CD4-positive, alpha-beta T cell treated with Interleukin-6 at 100 ng/mL for 8 hours (primary cell): ENCODE results near the gene KRT80.

Experiments
- DNase-seq: peaks from one replicate; pipeline ENCODE4 v3.0.0-alpha.2; 2020; ENCODE audit warnings: mixed read lengths, low spot score

Gene KRT80

DNA sequence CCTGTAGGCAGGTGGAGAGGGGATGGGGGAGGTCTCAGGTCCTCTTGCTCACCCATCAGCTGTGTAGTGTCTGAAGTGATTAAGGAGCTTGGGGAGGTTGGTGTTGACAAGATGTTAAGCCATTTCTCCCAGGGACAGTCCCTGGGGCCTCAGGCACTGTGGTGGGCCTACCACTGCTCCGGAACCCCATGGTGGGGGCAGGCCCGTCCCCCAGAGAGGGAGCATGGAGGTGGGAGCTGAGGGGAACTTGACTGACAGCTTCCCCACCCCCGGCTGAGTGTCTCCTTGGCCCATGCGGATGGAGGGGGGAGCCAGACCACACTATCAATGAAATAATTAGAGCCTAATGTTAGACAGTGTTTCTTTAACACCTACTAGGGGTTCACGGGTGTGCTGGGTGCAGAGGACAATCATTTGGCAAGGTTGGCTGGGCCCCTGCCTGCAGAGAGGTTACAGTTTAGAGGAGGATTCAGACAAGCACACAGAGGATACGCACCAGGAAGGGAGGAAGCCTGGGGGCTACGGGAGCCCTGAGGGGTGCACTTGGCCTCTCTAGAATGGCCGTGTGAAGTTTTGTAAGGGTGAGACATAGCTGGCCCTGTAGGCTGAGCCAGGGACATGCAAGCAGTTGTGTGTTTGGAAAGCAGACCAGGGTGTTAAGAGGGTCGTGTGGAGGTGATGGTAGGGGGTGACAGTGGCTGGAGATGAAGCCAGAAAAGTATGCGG, 19.3 kb upstream of the KRT80 start:
- DNase-seq = no peak

DNA sequence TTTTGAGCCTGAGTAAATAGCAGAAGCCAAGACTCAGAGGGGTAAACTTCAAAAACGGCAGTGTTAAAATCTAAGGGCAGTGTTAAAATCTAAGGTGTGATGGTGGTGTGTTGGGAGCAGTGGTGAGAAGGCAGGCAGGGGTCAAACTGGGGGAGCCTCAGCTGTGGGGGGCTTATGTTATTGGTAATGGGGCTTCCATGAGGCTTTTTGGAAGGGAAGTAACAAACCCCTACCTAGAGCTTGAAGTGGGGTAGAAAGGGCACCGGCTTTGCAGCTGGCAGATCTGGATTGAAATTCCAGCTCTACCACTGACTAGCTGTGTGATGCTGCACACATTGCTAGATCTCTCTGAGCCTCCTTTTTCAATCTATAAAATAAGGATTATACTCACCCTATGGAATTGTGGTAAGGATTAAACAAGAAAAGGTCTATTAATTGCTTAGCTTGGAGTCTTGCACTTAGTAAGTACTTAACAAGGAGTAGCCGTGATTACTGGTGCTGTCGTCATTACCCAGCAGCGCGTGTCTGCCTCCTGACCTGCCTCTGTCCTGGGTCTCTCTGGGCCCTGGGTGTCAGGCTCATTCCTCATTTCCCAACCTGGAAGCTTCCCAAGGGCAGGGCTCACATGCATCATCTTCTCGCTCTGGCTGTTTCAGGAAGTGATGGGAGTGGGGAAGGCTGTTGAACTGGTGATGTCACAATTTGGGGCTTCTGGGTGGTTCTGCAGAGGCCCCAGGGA, 18.5 kb upstream of the KRT80 start:
- DNase-seq = no peak

DNA sequence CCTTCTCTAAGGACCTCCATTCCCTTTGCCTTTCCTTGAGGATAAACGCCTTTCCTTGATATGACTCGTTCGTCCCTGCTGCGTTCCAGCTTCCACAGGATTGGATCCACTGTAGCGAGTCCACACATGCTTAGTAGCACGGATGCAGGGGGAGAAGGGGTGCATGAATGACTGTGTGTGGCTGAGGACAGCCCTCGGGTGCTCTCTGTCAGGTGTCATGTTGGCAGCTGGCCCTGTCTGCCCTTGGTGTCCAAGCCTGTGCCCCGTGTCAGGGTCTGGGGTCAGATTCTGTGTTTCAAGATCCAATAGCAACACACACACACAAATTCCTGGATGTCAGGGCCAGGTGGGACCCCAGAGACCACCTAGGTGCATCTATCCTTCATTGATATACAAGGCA, 17.5 kb upstream of the KRT80 start:
- no peak for DNase-seq

DNA sequence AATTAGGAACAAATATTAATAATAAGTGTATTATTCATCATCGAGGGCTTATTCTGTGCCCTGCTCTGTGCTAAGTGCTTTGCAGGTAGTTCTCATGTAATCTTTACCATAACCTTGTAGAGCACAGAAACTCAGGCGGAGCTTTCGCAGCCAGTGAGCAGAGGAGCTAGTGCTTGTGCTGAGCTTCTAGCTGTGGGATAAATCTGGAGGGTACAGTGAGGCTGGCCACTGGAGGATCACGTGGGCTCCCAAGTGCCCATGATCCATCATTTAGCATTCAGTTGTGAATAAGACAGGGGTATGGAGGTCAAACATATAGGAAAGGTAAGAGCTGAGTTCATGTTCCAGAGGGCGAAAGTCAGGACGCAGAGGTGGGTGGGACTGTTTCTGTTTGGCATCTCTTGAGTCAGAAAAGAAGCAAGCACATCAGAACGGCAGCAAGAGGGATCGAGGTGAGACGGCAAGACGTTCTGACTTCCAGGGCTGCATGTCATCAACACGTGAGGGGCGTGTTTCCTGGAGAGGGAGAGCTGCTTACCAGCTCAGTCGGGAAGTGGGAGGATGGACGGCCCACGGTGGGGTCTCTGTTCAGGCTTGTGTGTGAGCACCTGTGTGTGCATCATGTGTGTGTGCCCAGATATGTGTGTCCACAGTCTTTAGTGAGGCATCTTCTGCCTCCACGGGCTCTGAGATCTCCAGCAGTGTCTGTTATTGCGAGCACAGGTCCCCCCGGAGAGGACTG, 16.8 kb upstream of the KRT80 start:
- no peak for DNase-seq

DNA sequence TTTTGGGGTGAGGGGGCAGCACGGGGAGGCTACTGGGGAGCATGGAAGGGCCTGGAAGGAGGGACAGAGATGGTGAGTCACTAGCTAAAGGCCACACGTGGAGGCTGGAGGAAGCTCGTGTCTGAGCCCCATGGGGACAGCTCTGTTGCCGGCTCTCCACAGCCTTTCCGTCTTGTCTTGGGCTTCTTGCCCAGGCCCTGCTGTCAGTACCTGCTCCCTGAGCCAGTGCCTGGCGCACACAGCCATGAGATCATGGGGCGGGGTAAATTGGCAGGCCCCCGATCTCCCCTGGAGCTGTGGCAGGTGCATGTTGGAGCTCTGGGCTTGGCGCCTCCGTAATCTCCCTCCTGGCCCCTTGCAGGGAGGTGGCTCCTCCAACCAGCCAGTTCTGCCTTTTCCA, 16.1 kb upstream of the KRT80 start:
- no peak for DNase-seq

DNA sequence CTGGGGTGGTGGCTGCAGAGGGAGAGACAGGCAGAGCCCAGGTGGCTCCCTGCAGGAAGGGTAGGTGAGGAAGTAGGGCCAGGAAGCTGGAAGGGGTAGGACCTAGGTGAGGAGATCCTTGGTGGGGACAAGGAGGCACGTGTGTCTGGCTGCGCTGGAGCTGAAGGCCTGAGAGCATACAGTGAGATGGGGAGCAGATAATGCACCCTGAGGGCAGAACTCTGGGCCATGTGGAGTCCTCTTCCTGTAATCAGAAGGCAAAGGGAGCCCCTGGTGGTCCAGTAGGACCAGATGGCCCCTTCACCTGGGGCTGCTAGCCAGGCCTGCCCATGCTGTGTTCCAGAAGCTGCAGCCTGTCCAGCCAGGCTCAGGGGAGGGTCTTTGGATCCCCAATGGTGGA, 15.3 kb upstream of the KRT80 start:
- no peak for DNase-seq

DNA sequence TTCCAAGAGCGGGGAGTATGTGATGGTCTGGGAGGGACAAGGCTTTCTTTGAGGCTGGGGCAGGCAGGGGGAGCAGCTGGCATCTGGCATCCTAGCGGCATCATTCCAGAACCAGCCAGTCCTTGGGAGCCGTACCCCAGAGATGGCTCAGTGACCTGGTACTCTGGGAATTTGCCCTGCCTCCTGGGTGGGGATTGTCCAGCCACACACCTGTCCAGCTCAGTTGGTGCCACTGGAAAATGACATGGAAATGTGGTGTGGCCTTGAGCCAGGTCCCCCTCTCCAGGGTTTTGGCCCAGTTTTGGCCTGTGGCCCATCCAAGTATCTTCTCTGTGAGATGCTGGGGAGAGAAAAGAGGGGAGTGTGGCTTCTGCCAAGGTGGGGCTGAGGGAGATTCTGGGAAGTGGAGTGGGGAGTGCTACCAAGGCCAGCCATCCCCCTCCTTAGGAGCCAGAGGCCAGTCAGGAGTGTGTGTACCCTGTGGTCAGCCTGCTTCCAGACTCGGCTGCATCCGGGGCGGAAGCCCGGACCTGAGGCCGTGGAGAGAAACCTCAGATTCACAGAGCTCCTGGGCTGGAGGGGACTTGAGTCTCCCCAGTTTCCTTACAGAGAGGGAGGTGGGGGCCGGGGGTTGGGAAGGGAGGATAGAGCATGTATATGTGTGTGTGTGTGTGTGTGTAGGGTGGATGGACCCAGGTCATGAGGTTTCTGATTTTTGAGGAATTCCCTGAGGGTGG, 14.7 kb upstream of the KRT80 start:
- no peak for DNase-seq

DNA sequence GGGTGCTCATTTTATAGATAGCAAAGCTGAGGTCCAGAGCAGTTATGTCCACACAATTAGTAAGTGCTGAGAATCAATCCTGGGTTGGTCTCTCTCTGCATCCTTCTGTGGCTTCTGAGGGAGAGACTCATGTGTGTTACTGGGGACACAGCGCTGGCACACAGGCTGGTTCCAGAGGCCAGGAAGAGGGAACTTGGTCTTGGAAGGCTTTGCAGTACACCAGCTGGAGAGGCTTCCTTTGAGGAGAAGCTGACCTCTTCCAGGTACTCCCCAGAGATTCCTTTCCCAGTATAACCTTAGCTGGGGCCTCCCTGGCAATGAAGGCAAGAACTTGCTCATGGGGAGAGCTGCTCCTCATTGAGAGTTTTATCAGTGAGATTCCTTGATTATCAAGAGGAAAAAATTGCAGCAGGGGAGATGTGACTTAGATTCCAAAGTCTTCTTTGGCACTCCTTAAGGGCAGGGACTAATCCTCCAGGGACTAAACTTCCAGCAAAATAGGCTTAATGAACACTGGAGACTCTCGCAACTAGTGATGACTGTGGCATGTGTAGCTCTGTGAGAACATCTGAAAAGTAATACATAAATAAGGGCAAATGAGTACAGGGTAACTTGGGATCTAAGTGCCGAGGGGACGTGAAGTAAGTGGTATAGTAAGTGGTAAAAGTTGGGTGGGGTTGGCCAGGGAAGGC, 13.9 kb upstream of the KRT80 start:
- DNase-seq = no peak

DNA sequence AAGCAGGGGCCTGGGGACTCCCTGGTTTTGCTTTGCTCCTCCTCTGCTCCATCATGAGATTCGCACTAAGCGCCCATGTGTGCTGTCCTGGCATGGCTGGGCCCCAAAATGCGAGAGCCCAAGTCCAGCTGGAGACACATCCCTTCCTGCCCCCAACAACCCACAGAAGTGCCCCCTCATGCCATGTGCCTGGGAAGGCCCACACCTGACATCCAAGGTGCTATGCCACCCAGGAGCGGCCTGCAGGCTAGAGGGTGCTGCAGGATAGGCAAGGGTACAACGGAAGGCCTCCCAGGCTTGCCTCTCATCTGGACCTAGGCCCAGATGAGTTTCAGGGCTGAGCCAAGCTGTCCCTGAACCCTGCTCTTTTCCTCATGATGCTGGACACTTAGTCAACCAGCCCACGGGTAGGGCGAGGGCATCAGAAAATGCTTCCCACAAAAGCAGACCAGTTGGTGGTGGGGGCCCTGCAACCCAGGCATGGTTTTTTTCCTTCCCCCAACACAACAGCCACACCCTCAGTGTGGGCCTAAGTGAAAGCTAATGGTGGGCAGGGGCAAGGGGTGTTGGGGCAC, 13.2 kb upstream of the KRT80 start:
- no peak for DNase-seq

DNA sequence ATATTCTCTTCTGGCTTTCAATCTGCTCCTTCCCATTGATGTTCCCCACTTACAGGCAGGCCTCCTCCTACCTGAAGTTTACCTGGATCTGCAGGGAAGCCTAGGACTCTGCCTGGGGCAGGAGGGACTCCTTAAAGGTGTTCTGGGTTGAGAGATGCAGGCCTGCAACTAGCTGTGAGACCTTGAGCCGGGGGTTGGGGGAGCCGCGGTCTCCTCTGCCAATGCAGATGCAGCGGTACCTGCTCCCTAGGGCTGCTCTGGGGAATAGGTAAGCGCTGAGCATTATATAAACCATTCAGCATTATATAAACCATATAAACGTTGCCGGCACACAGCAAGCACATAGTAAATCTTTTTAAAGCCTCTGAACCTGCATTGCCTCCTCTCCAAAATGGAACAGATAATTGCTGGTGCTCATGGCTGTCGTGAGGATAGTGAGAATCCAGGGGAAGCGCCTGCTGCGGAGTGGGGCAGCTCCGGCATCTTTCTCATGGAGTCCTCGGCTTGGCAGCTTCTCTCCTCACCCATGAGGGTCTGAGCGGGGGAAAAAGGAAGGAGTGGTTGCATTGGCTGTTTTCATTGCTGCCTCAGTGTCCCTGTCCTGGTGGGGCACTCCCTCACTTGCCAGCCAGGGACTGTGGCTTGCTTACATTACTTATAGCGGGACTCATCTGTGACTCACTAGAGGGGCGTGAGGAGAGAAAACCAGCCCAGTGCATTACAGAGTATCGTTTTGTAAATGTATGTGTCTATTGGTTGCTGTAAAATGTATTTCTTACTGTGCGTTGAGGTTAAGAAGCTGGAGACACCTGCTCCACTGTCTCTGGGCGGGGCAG, 12.5 kb upstream of the KRT80 start:
- DNase-seq = no peak

DNA sequence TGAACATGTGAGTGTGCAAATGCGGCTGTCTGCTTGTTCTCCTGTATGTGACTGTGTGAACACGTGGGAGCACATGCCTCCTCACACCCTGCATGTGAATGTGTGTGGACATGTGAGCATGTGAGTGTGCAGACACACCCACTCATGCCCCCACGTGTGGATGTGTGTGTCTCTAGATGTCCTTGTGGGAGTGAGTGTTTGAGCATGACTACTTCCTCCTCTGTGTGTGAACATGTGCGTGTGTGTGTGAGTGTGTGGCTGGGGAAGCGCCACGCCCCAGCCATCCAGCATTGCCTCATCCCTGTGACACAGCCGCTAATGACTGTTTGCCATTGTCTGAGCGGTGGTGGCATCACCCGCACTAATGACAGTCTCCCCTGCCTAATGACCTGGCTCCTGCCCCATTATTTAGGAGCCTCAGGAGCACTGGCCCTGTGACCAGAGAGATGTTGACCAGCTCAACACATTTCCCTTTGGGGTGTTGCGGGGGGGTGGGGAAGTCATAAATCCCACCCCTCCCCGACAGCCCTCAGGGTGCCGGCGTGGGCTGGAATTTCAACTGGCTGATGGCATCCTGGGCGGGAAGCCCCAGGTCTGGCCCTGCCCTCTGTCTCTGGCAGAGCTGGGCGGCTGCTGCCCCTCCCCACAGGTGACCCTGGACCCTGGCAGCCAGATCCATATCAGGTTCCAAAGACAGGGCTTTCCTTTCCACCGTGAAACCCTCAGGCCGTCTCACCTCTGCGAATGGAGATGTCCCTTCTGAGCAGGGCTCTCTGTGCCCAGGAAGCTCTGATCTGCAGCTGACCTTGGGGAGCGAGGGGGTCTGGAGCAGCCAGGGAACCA, 11.5 kb upstream of the KRT80 start:
- no peak for DNase-seq

DNA sequence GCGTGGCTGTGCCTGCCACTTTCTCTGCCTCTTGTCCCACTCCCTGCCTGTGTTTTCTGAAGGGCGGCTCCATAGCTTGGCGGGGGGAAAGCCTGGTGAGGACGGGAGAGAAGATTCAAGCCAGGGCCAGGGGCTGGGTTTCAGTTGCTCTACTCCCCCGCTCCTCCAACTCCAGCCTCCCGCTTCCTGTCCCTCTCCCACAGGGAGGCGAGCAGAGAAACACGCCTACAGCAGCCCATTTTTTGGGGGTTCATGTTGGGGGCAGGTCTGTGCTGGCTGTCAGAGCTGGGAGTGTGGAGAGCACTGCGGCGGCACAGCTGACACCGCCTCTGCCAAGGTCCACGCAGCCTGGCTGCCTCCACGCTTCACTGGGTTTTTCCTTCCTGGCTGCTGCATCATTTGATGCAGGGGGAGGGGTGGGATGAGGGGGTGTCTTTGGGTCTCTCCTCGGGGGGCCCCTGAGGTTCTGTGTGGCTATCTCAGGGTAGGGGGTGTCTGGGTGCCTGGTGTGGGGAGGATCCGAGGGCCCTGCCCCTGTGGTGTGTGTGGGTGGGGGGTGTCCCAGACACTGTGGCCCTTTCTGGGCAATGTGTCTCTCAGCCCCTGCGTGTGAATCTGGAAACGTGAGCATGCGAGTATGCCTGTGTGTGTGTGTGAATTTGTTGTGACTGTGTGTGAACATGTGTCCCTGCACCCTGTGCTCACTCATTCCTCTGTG, 10.7 kb upstream of the KRT80 start:
- no peak for DNase-seq

DNA sequence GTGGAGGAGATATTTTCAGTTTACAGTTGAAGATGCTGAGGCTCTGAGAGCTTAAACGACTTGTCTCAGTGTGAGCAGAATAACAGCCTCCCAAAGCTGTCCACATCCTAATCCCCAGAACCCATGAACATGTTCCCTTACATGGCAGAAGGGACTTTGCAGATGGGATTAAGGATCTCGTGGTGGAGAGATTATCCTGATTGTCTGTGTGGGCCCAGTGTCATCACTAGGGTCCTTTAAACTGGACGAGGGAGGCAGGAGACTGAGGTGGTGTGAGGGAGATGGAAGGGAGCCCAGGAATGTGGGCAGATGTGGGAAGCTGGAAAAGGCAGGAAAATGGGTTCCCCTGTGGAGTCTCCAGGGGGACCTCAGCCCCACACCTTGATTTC, 9.6 kb upstream of the KRT80 start:
- DNase-seq = no peak

DNA sequence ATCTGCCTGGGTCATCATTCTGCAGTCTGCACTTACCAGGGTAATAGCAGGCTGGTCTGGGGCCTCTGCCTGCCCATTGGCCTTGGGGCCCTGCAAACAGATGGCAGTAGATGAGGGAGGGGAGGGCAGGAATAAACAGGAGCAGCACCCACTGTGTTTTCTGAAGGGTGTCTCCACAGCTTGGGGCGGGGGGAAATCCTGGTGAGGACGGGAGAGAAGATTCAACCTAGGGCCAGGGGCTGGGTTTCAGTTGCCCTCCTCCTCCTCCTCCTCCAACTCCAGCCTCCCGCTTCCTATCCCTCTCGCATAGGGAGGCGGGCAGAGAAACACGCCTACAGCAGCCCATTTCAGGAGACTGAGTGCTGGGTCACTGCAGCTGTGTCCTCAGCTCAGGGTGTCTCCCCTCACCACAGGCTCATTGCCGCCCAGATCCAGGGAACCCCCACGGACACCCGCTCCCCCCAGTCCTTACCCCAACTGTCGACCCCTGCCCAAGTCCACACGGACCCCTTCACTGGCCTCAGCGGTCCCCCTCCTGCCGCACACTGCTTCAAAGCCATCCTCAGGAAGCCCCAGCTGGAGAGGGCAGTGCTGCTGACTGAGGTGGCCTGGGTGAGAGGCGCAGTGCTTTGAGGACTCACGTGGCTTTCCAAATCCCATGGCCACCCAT, 9.1 kb upstream of the KRT80 start:
- DNase-seq = no peak

DNA sequence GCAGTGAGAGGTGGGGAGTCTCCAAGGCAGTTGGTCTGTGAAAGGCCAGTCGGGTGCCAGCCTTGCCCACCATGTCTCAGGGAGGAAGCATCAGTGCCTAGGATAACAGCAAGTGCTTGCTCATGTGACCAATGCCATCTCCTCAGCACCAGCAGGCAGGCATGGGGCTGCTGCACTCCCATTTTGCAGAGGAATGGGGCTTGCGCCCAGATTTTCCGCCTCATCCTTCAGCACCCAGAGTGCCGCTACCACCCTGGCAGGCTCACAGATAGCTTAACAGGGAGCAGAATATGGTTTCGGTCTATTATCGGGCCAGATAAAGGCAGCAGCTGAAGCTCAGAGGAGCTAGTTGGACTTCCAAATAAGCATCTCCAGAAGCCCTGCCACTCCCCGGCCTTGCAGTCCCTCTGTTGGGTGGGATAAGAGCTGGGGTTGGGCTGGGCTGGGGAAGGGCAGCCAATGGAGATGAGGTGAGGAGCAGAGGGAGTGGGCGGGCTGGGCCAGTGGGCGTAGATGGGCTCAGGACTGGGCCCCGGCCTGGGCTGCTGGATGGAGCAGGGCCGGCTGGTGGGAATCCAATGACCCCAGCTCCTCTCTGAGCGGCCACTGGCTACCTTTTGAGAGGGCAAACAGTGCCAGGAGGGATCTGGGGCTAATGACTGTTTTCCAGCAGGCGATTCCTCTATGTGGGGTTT, 8.4 kb upstream of the KRT80 start:
- DNase-seq = no peak

DNA sequence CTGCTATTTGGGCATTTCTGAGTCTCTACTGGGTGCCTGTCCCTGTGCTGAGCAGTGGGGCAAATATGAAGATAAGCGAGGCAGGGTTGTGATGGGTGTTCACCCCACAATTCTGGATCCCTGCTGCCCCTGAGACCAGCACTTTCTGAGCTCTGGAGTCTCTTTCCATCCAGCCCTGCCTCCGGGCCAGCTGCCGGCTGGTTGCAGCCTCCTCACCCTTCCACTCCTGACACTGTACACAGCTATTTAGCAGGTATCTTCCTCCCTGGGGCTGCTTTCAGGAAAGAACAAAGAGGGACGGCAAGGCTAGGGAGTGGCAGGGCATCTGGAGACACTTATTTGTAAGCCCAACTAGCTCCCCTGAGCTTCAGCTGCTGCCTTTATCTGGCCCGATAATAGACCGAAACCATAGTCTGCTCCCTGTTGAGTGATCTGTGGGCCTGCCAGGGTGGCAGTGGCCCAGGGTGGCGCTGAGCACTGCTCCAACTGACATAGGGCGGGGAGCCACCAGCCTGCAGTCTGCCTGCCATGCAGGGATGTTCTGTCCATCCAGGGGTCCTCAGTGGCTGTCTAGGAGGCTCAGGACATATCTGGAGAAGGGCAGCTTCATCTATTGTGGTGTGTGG, 7.6 kb upstream of the KRT80 start:
- no peak for DNase-seq
